ENCODE measurements around the gene CNPY2.

DNA sequence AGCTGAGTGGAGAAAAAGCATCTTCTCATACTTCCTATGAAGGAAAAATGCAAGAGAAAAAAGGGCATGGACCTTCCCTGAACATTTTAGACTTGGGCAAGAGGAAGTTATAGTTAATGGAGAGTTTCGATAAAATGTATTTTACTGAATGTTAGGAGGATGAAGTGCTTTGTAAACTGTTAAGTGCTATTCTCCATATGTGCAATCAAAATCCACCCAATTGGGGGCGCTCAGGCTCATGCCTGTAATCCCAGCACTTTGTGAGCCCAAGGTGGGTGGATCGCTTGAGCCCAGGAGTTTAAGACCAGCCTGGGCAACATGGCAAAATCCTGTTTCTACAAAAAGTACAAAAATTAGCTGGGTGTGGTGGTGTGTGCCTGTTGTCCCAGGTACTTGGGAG is 1.9 kb upstream of the CNPY2 start:
- TF ChIP-seq ARNT (IDR thresholded peaks at IDR 0.05) = no peak
- TF ChIP-seq NFRKB (IDR thresholded peaks at IDR 0.05) = no peak
- TF ChIP-seq FOXK2 (IDR thresholded peaks at IDR 0.05) = no peak

Measured in HEK293T (cell line).